WI38 (cell line): ENCODE data around the gene BHLHE40.

ENCODE experiments used
- H3K4me3 ChIP-seq: 2 replicates; pipeline ENCODE4 v1.5.1; 2011; ENCODE audit warnings: low read depth, mild to moderate bottlenecking, control low read depth, low read length
- TF ChIP-seq, protein P1 (sequence below): IDR thresholded peaks from 2 replicates; pipeline ENCODE4 v1.5.1; 2012; ENCODE audit warnings: low read depth, mild to moderate bottlenecking, control low read depth, low read length

The BHLHE40 gene

DNA sequence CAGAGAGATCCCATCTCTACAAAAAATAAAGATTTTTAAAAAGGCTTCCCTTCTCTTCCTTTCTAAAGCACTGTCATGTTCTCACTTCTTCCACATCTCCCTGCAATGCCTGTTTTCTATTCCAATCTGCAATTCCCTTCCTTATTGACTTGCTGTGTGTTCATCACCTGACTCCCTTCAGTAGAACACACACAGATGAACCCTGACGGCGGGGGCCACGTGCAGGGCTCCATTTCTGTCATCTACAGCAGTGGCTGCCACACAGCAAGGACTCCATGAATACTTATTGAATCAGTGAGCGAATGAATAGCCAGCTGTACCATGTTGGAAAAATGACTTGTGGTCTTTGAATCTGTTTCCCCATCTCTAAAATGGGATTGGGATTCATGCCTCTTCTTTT lies 26.1 kb downstream of the BHLHE40 start:
- H3K4me3 ChIP-seq: no peak overlapping the region
- TF ChIP-seq, protein P1, sequence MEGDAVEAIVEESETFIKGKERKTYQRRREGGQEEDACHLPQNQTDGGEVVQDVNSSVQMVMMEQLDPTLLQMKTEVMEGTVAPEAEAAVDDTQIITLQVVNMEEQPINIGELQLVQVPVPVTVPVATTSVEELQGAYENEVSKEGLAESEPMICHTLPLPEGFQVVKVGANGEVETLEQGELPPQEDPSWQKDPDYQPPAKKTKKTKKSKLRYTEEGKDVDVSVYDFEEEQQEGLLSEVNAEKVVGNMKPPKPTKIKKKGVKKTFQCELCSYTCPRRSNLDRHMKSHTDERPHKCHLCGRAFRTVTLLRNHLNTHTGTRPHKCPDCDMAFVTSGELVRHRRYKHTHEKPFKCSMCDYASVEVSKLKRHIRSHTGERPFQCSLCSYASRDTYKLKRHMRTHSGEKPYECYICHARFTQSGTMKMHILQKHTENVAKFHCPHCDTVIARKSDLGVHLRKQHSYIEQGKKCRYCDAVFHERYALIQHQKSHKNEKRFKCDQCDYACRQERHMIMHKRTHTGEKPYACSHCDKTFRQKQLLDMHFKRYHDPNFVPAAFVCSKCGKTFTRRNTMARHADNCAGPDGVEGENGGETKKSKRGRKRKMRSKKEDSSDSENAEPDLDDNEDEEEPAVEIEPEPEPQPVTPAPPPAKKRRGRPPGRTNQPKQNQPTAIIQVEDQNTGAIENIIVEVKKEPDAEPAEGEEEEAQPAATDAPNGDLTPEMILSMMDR: no peak

DNA sequence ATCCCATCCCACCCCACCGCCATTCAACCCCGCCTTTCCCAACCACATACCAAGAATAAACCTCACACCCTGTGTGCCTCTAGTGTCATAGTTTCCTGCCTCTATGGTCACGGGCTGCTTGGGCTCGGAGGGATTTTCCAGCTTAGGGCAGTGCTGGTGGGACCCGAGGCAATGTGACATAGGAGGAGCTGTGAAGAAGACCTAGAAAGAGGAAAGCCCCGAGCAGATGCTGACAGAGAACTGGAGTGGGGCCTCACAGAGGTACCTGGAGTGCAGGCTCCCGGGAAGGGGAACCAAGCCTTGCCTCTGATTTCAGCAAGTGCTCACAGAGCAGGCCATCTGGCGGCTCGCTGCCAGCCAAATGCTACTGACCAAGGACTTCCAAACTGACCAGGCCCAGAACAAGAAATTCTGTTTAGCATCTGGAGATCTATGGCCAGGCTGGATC lies 27.5 kb downstream of the BHLHE40 start:
- H3K4me3 ChIP-seq: no peak overlapping the region
- TF ChIP-seq, protein P1: no peak

DNA sequence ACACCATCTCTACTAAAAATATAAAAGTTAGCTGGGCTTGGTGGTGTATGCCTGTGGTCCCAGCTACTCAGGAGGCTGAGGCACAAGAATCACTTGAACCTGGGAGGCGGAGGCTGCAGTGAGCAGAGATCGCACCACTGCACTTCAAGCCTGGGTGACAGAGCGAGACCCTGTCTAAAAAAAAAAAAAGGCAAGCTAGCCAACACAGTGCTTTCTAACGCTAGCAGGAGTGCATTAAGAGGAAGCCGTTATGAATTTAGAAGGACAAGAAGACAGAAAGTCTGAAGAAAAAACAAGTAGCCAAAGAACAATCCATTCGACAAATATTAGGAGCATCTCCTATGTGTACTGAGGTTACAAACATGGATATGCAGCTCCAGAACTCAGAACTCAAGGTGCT lies 28.6 kb downstream of the BHLHE40 start:
- TF ChIP-seq, protein P1: no peak
- no peak overlapping the region for H3K4me3 ChIP-seq

DNA sequence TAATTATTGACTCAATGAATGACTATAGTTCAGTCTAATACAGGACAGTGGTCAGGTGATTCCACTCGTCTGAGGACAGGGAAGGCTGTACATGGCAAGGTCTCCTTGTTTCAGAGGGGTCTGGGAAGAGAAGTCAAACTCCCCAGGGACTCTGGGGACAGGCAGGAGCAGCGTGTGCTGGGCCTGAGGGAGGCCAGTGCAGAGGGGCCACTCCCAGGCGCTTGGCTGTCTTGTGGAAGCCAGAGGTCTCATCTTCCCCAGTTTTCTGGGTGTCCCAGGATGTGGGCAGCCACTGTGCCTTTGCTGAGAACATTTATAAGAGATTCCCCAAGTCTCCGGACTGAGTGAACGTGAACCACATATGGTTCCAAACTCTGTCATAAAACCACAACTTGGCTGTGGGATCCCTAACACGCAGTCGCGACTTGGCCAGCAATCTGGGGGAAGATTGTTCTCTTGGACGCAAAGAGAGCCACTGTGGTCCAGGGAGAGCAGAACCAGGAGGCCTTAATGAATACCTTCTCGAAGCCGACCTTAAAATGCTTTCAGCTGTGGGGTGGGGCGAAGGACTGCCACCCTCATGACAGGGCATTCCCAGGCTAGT lies 30.4 kb downstream of the BHLHE40 start:
- TF ChIP-seq, protein P1: no peak
- H3K4me3 ChIP-seq: no peak overlapping the region

DNA sequence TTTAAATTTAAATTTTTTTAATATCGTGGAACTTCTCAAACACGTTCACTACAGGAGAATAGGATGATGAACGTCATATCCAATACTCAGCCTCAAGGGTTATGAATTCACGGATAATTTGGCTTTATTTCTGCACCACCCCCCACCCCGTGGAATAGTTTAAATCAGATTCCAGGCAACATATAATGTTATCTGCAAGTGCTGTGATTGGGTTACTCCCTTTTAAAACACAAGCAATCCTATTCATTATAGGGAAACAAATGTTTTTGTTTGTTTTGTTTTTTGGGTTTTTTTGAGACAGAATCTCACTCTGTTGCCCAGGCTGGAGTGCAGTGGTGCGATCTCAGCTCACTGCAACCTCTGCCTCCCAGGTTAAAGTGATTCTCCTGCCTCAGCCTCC lies 30.9 kb downstream of the BHLHE40 start:
- H3K4me3 ChIP-seq: no peak overlapping the region
- TF ChIP-seq, protein P1: no peak

DNA sequence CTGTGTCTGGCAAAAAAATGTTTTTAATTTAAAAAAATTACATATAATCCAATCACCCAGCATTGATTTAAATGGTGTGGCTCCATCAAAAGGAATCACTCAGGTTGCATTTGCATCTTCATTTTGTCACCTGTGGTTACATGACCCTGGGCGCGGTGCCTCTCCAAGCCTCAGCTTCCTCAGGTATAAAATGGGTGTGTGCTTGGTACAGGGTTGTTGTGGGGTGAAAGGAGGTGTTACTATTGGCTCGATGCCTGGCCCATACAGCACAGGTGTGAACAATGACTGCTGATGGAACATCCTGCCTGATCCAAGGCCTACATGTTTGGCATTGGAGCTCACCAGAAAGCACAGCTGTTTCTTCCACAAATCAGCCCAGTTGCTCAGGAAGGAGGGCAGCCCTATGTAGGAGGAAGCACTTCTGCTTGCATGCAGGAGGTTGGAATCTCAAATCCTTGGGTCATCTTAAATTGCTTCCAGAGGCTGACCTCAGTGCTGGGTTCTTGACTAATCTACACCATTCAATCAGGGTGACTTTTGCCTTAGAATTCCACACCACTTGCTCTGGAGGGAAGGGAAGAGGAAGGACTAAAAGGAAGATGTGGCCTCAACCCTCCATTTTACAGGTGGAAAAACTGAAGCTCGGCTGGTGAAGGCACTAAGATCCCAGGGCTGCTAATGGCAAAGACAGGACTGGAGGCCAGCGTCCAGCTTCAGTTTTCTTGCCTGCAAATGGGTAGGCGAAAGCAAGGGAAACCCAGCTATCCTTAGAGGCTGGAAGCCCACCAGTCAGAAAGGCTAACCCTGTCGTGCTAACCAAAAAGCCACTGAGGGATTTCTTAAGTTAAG lies 31.7 kb downstream of the BHLHE40 start:
- TF ChIP-seq, protein P1: no peak
- no peak overlapping the region for H3K4me3 ChIP-seq
